Lower leg skin (tissue), 3 donors: ENCODE results near the gene CEP112.

Experiments
- CTCF ChIP-seq, 3 donors: fragments of 450-650 bp; IDR thresholded peaks; one replicate each; pipeline ENCODE4 v1.5.1; 2016; ENCODE audit warnings: antibody characterized with exemption in 3 of 3, mild to moderate bottlenecking in 3 of 3, moderate library complexity in 2 of 3
- POLR2A ChIP-seq, 2 donors: fragments of 450-650 bp; IDR thresholded peaks; one replicate each; pipeline ENCODE4 v1.6.1; 2016 to 2017; ENCODE audit warnings: antibody characterized with exemption in 2 of 2, mild to moderate bottlenecking in 1 of 2, moderate library complexity in 1 of 2

GRCh38 chr17:66167189-66167815 lies 24.6 kb downstream of the CEP112 start:
- TF ChIP-seq POLR2A (IDR thresholded peaks at IDR 0.05) (no peak), CTCF (IDR thresholded peaks at IDR 0.05) (no peak)
